IMR-90 (cell line): ENCODE measurements around the gene ADAMTS9. TPM values are rescaled to one million over a fixed set of nuclear protein-coding genes. Genes with fewer than 3 reads are reported as not detected.
A peak's percentile ranks its signal among the peaks of the same experiment; 100 is the strongest.

ENCODE experiments used
- ATAC-seq: fragments of 200-7000 bp; cut with Tn5 transposase; 2 replicates; pipeline ENCODE4 v1.9.1; 2020; ENCODE audit warnings: low read depth, mild to moderate bottlenecking, moderate library complexity
- BruUV-seq: library from RNA; stranded (reverse); fragments of 400-500 nt; replicated peaks from 2 replicates; lab custom pipeline; 2021; lab: Mats Ljungman, UMichigan
- CTCF ChIA-PET: fragments of 300-600 bp; formaldehyde crosslinking; extraction: SDS; loops from one replicate; lab custom pipeline; 2021; ENCODE audit warnings: antibody characterized with exemption; lab: Yijun Ruan, JAX
- POLR2A ChIA-PET: fragments of 300-600 bp; sonication (Branson Sonifier 250); formaldehyde crosslinking; loops from one replicate; lab custom pipeline; 2022; ENCODE audit warnings: antibody characterized with exemption; ENCODE audit not compliant: unreplicated experiment; lab: Charles Lee
- DNase-seq: peaks from one replicate; pipeline ENCODE4 v3.0.0; 2013
- H2AFZ ChIP-seq: replicated peaks from 2 replicates; pipeline ENCODE3; 2013; ENCODE audit warnings: low read length, mild to moderate bottlenecking; ENCODE audit not compliant: poor library complexity
- H2AK5ac ChIP-seq: 2 replicates; pipeline ENCODE4 v1.6.1; 2013; ENCODE audit warnings: low read depth, low read length, inconsistent platforms
- H2AK9ac ChIP-seq: replicated peaks from 2 replicates; pipeline ENCODE3; 2013; ENCODE audit warnings: mild to moderate bottlenecking, low read depth, low read length, moderate library complexity; ENCODE audit not compliant: poor library complexity
- H2BK120ac ChIP-seq: 2 replicates; pipeline ENCODE4 v1.6.1; 2013; ENCODE audit warnings: low read depth, low read length, inconsistent platforms
- H2BK15ac ChIP-seq: 3 replicates; pipeline ENCODE4 v1.6.1; 2013; ENCODE audit warnings: low read depth, low read length, inconsistent platforms
- H2BK20ac ChIP-seq: 2 replicates; pipeline ENCODE4 v1.6.1; 2013; ENCODE audit warnings: low read depth, mild to moderate bottlenecking, inconsistent platforms, low read length, moderate library complexity
- H2BK5ac ChIP-seq: 2 replicates; pipeline ENCODE4 v1.6.1; 2013; ENCODE audit warnings: mild to moderate bottlenecking, low read depth, low read length, inconsistent platforms; ENCODE audit not compliant: poor library complexity, severe bottlenecking
- H3K14ac ChIP-seq: replicated peaks from 2 replicates; pipeline ENCODE4 v1.6.1; 2013; ENCODE audit warnings: low read depth, low read length, inconsistent platforms
- H3K18ac ChIP-seq: 2 replicates; pipeline ENCODE4 v1.6.1; 2013; ENCODE audit warnings: low read depth, low read length, control low read depth
- H3K23ac ChIP-seq: 2 replicates; pipeline ENCODE4 v1.6.1; 2013; ENCODE audit warnings: low read depth, low read length, inconsistent platforms
- H3K27ac ChIP-seq: 2 replicates; pipeline ENCODE4 v1.5.1; 2013; ENCODE audit warnings: mild to moderate bottlenecking, control low read depth, low read length; ENCODE audit not compliant: insufficient read depth
- H3K27me3 ChIP-seq: 2 replicates; pipeline ENCODE4 v1.6.1; 2013; ENCODE audit warnings: low read length; ENCODE audit not compliant: control insufficient read depth, insufficient read depth
- H3K36me3 ChIP-seq: 2 replicates; pipeline ENCODE4 v1.6.1; 2013; ENCODE audit warnings: low read length, mixed read lengths; ENCODE audit not compliant: control insufficient read depth, insufficient read depth
- H3K4ac ChIP-seq: 2 replicates; pipeline ENCODE4 v1.6.1; 2013; ENCODE audit warnings: low read depth, low read length, inconsistent platforms
- H3K4me1 ChIP-seq: 2 replicates; pipeline ENCODE4 v1.6.1; 2013; ENCODE audit warnings: low read length, mixed read lengths; ENCODE audit not compliant: control insufficient read depth, insufficient read depth
- H3K4me2 ChIP-seq: 2 replicates; pipeline ENCODE4 v1.6.1; 2013; ENCODE audit warnings: low read depth, mild to moderate bottlenecking, control low read depth, low read length, moderate library complexity
- H3K4me3 ChIP-seq: 2 replicates; pipeline ENCODE4 v1.5.1; 2013; ENCODE audit warnings: low read depth, mild to moderate bottlenecking, control low read depth, low read length, moderate library complexity; ENCODE audit not compliant: insufficient read depth
- H3K56ac ChIP-seq: 2 replicates; pipeline ENCODE4 v1.6.1; 2013; ENCODE audit warnings: low read length, inconsistent platforms; ENCODE audit not compliant: insufficient read depth; ENCODE audit errors: extremely low read depth
- H3K79me1 ChIP-seq, 2 experiments: 2 replicates each; pipeline ENCODE4 v1.6.1; 2013; ENCODE audit warnings: low read length in 2 of 2, inconsistent platforms in 1 of 2, low read depth in 1 of 2
- H3K9ac ChIP-seq: 2 replicates; pipeline ENCODE4 v1.6.1; 2013; ENCODE audit warnings: low read depth, low read length, control low read depth
- H3K9me1 ChIP-seq: 2 replicates; pipeline ENCODE4 v1.6.1; 2013; ENCODE audit warnings: low read length, inconsistent platforms; ENCODE audit not compliant: insufficient read depth
- H3K9me3 ChIP-seq: 2 replicates; pipeline ENCODE4 v1.6.1; 2013; ENCODE audit warnings: low read length; ENCODE audit not compliant: control insufficient read depth, insufficient read depth
- H4K20me1 ChIP-seq: 2 replicates; pipeline ENCODE4 v1.6.1; 2013; ENCODE audit warnings: low read length, inconsistent platforms; ENCODE audit not compliant: insufficient read depth
- H4K5ac ChIP-seq: 2 replicates; pipeline ENCODE4 v1.6.1; 2013; ENCODE audit warnings: mild to moderate bottlenecking, low read depth, low read length, control low read depth
- H4K8ac ChIP-seq, 2 experiments: 2 replicates each; pipeline ENCODE4 v1.6.1; 2013; ENCODE audit warnings: low read depth in 2 of 2, low read length in 2 of 2, control low read depth in 1 of 2, inconsistent platforms in 1 of 2
- H4K91ac ChIP-seq: 2 replicates; pipeline ENCODE4 v1.6.1; 2013; ENCODE audit warnings: low read depth, low read length, inconsistent platforms; ENCODE audit not compliant: insufficient read depth
- CHD1 ChIP-seq: IDR thresholded peaks from 2 replicates; pipeline ENCODE4 v1.6.1; 2012; ENCODE audit warnings: low read depth, low read length, improper control_type of control experiment
- CTCF ChIP-seq: conservative IDR thresholded peaks from 2 replicates; pipeline ENCODE4 v1.5.1; 2012; ENCODE audit warnings: mild to moderate bottlenecking, low read depth, low read length, improper control_type of control experiment
- FOS ChIP-seq: fragments of 150-350 bp; IDR thresholded peaks from 2 replicates; pipeline ENCODE4 v1.6.1; 2016; ENCODE audit warnings: low read depth, low read length
- MAZ ChIP-seq: IDR thresholded peaks from 2 replicates; pipeline ENCODE4 v1.6.1; 2012; ENCODE audit warnings: low read depth, mild to moderate bottlenecking, low read length, improper control_type of control experiment, moderate library complexity, borderline replicate concordance
- NFE2L2 ChIP-seq: fragments of 150-350 bp; IDR thresholded peaks from 2 replicates; pipeline ENCODE4 v1.6.1; 2016; ENCODE audit warnings: low read depth, mild to moderate bottlenecking, low read length
- POLR2A ChIP-seq: IDR thresholded peaks from 2 replicates; pipeline ENCODE4 v1.6.1; 2012; ENCODE audit warnings: mild to moderate bottlenecking, low read depth, low read length
- RFX5 ChIP-seq: IDR thresholded peaks from 2 replicates; pipeline ENCODE4 v1.8.0; 2012; ENCODE audit warnings: low read depth, mild to moderate bottlenecking, low read length, moderate library complexity
- SMC3 ChIP-seq: fragments of 150-350 bp; IDR thresholded peaks from 2 replicates; pipeline ENCODE4 v1.6.1; 2016; ENCODE audit warnings: low read depth, mild to moderate bottlenecking, antibody characterized with exemption, low read length, moderate library complexity
- WGBS, 2 experiments: methylation state at CpG; one replicate each; pipeline versions ENCODE4 v1.1.5 to v1.1.7; 2013; ENCODE audit warnings: missing lambda C conversion rate in 2 of 2; ENCODE audit not compliant: insufficient read length in 1 of 2; ENCODE audit errors: extremely low coverage in 2 of 2; 5-methylcytosine and 5-hydroxymethylcytosine counted together
- dilution Hi-C: fragments of 300-500 bp; cut with HindIII; formaldehyde crosslinking; loops from one replicate; pipeline ENCODE4 v1.14.3; 2018; ENCODE audit warnings: low sequenced_read_pairs; ENCODE audit not compliant: unreplicated experiment
- in situ Hi-C: fragments of 300-500 bp; cut with MboI; formaldehyde crosslinking; loops from 3 replicates; pipeline ENCODE4 v1.14.3; 2019; ENCODE audit warnings: low sequenced_read_pairs, inconsistent platforms, mixed read lengths
- intact Hi-C: fragments of 100-400 bp; cut with micrococcal nuclease; formaldehyde crosslinking; loops from 2 replicates; pipeline ENCODE4 v1.10.0; 2022
- polyA plus RNA-seq, 3 experiments: library from polyadenylated mRNA; depleted of rRNA; stranded (reverse); fragments of >200 nt; gene quantifications; 2 replicates each; pipeline ENCODE4 v1.2.3, GENCODE V29; 2012; ENCODE audit warnings: low replicate concordance in 1 of 3
- total RNA-seq: library from RNA; depleted of rRNA; stranded (reverse); fragments of >200 nt; gene quantifications from 2 replicates; pipeline ENCODE4 v1.2.3, GENCODE V29; 2012

The ADAMTS9 gene
- total and polyA plus RNA-seq, 2 of the 4 experiments (the other 2 are of a cell fraction) = 0.55 to 1.1 TPM

GRCh38 chr3:64496786-64497490 lies 190.9 kb downstream of the ADAMTS9 start:
- TF ChIP-seq CTCF (no peak), RFX5 (no peak), NFE2L2 (no peak), SMC3 (no peak), CHD1 (no peak), FOS (no peak), MAZ (no peak), POLR2A (no peak)
- Histone ChIP-seq H2AK5ac (peak overlapping the region; percentile 58; the same call in 1 of the 2 replicates), H3K4me3 (no peak overlapping the region), H2BK5ac (no peak overlapping the region), H3K27me3 (peaks cover 5% of the 10 kb centered on the region; the same call in 1 of the 2 replicates), H3K36me3 (no peaks in the 10 kb centered on the region), H4K20me1 (no peaks in the 10 kb centered on the region), H3K18ac (peak overlapping the region; percentile 81), H3K9me1 (peaks cover 9% of the 10 kb centered on the region), H4K91ac (peak overlapping the region; percentile 44), H2BK20ac (peak overlapping the region; percentile 69), H3K9ac (no peak overlapping the region), H2BK120ac (peak overlapping the region; percentile 51; the same call in 1 of the 2 replicates), H3K14ac (peak overlapping the region; percentile 32; the same call in 1 of the 2 replicates), H3K4ac (peak overlapping the region; percentile 43; the same call in 1 of the 2 replicates), H3K4me1 (peaks cover 8% of the 10 kb centered on the region), H3K79me1 (no peaks in the 10 kb centered on the region), H3K23ac (no peak overlapping the region), H3K27ac (no peak overlapping the region), H3K4me2 (no peak overlapping the region), H4K5ac (peak overlapping the region; percentile 57), H3K9me3 (no peaks in the 10 kb centered on the region), H3K56ac (no peak overlapping the region), H2AFZ (no peak overlapping the region), H2BK15ac (peak overlapping the region; percentile 76; the same call in 1 of the 3 replicates), H2AK9ac (no peak overlapping the region), H4K8ac (no peak overlapping the region)
- no TSS peak for BruUV-seq
- CTCF ChIA-PET = no interaction called here
- dilution Hi-C loops (no loop called here), in situ Hi-C loops (no loop called here), intact Hi-C loops (no loop called here)
- no peak for ATAC-seq
- no peak for DNase-seq
- WGBS, 2 experiments = no CpG with 5 or more reads among the region's 5 CpGs
- POLR2A ChIA-PET = no interaction called here
